ENCODE measurements around the gene TMEM165. TPM values are rescaled to one million over a fixed set of nuclear protein-coding genes. Genes with fewer than 3 reads are reported as not detected.
A peak's percentile ranks its signal among the peaks of the same experiment; 100 is the strongest.

The TMEM165 gene
- total RNA-seq, 2 donors from 2014 or later: 65.8 to 65.9 TPM

DNA sequence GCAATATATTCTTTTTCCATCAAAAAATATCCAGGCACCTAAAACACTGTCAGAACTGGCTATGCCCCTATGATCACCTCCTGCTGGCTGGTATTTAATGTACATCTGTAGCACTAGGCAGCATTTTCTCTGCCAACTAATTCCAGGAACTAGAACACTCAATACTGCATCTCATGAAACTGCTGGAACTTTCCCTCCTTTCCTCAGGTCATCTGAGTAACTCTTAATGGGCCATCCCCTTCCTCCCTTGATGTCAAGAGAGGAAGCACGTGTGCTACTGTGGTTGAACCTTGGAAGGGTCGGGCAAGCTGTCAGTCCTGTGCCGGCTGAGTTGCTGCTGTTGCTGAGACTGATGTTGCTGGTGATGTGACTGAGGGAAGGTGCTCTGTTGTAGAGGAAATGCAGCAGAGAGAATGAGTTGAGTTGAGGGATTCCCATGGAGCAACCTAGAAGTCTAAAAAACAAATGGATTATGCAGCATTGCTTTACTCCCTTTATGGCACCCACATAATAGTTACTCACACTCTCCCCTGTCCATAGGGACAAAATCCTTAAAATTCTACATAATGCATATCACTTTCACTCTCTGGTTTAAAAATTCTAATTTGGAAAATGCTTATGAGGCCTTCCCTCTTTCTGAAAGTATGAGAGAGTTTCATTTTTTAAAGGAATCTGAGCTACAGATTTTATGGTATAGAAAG, 39.5 kb downstream of the TMEM165 start:
- Mint-ChIP-seq H3K36me3 (ENCODE audit: insufficient read depth in 2 of 2) (peaks cover 0 to 10% of the 10 kb centered on the region in 2 donors), H3K27me3 (ENCODE audit: low read depth) (no peaks in the 10 kb centered on the region), H3K9me3 (no peaks in the 10 kb centered on the region), H3K27ac (peak overlapping the region; percentile 2), H3K4me1 (ENCODE audit: low read depth) (peaks cover 12% of the 10 kb centered on the region), H3K4me3 (no peak overlapping the region)
- DNase-seq (peak; percentile 35 to 42), ATAC-seq (replicated peaks in 1 of 2) (peak; percentile 93 to 96)

DNA sequence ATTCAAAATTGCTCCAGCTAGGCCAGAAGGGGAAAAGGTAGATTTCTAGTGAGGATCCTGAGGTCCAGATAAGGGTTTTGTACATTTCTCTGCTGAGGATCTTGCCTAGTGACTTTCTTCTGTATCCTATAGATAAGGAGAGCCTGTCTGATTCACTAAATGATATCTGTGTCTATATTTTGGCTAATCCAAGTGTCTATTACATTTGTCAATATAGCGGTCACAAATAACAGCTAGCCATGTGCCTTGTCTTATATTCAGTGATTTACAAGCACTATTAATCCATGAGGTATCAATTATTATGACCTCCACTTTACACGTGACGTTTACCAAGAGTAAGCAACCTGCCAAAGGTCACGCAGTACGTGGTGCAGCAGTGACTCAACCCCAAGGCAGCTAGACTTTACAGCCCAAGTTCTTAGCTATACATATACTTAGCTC, 41.6 kb downstream of the TMEM165 start:
- no peaks in the 10 kb centered on the region for H3K27me3 Mint-ChIP-seq (ENCODE audit: low read depth)
- H3K4me1 Mint-ChIP-seq (ENCODE audit: low read depth): peaks cover 12% of the 10 kb centered on the region
- H3K9me3 Mint-ChIP-seq: no peaks in the 10 kb centered on the region
- DNase-seq (no peak), ATAC-seq (replicated peaks in 1 of 2) (no peak)
- no peak overlapping the region for H3K4me3 Mint-ChIP-seq
- H3K27ac Mint-ChIP-seq: no peak overlapping the region
- H3K36me3 Mint-ChIP-seq (ENCODE audit: insufficient read depth in 2 of 2): peaks cover 4 to 16% of the 10 kb centered on the region in 2 donors

DNA sequence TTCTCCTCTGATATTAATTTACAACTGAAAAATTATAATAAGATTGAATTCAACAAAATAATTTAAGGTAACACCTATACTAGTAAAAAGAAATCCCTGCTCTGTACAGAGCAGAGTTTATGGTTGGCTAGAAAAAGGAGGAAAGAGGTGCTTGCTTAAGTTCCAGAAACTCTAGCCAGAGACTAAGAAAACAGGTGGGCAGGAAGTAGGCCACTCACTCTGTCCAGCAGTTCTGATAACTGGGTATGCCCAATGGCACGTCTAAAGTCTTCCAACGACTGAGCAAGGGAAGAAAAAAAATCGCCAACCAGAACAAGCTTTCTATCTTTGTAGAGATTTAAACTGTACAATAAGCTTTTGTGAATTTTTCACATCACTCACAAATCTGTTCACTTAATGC, 42.1 kb downstream of the TMEM165 start:
- Mint-ChIP-seq H3K27ac (no peak overlapping the region), H3K4me1 (ENCODE audit: low read depth) (peaks cover 12% of the 10 kb centered on the region), H3K9me3 (no peaks in the 10 kb centered on the region), H3K36me3 (ENCODE audit: insufficient read depth in 2 of 2) (peaks cover 4 to 16% of the 10 kb centered on the region in 2 donors), H3K4me3 (no peak overlapping the region), H3K27me3 (ENCODE audit: low read depth) (no peaks in the 10 kb centered on the region)
- no peak for ATAC-seq (replicated peaks in 1 of 2)
- no peak for DNase-seq

DNA sequence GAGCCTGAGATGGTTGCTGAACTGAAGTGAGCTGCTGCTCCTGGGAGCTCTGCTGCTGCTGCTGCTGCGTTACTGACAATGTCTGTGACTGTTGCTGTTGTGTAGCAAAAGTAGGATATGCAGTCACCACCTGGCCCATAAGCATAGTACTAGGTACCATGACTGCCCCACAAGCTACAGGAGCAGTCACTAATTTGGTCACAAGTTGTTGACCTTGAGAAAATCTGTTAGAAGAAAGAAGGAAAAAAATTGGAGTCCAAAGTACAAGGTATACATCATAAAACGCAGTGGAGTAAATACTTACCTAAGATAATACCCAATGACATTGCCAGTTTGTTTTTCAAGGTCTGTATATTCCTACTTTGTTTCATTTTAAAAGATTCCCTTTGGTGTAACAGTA, 42.6 kb downstream of the TMEM165 start:
- H3K4me3 Mint-ChIP-seq: no peak overlapping the region
- H3K9me3 Mint-ChIP-seq: no peaks in the 10 kb centered on the region
- ATAC-seq (replicated peaks in 1 of 2) (no peak), DNase-seq (no peak)
- H3K4me1 Mint-ChIP-seq (ENCODE audit: low read depth): peaks cover 12% of the 10 kb centered on the region
- H3K27ac Mint-ChIP-seq: peak overlapping the region; percentile 78
- H3K27me3 Mint-ChIP-seq (ENCODE audit: low read depth): no peaks in the 10 kb centered on the region
- H3K36me3 Mint-ChIP-seq (ENCODE audit: insufficient read depth in 2 of 2): peaks cover 4 to 16% of the 10 kb centered on the region in 2 donors

GRCh38 chr4:55439023-55439422, 43.3 kb downstream of the TMEM165 start:
- peaks cover 12% of the 10 kb centered on the region for H3K4me1 Mint-ChIP-seq (ENCODE audit: low read depth)
- H3K27me3 Mint-ChIP-seq (ENCODE audit: low read depth): no peaks in the 10 kb centered on the region
- no peak for DNase-seq
- no peak for ATAC-seq (replicated peaks in 1 of 2)
- H3K9me3 Mint-ChIP-seq: no peaks in the 10 kb centered on the region
- H3K27ac Mint-ChIP-seq: no peak overlapping the region
- H3K4me3 Mint-ChIP-seq: no peak overlapping the region
- peaks cover 4 to 16% of the 10 kb centered on the region in 2 donors for H3K36me3 Mint-ChIP-seq (ENCODE audit: insufficient read depth in 2 of 2)

DNA sequence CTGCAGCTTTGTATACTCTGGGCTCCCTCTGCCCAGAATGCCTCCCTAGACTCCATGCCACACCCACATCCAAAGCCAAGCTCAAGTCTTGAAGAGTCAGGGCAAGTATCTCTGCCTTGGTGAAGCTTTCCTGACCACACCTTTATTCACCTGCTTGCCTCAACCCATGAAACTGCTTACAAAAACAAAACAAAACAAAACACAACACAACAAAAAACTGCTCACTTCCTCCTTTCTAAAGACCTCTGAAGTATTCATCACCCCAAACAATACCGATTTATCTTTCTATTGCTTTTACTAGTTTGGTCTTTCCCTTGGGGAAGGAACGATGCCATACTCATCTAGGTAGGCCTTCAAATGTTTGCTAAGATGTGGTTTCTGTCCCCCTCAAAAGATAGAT, 45.0 kb downstream of the TMEM165 start:
- no peaks in the 10 kb centered on the region for H3K27me3 Mint-ChIP-seq (ENCODE audit: low read depth)
- H3K36me3 Mint-ChIP-seq (ENCODE audit: insufficient read depth in 2 of 2): peaks cover 4 to 14% of the 10 kb centered on the region in 2 donors
- peak overlapping the region; percentile 5 for H3K27ac Mint-ChIP-seq
- no peaks in the 10 kb centered on the region for H3K4me1 Mint-ChIP-seq (ENCODE audit: low read depth)
- no peak for ATAC-seq (replicated peaks in 1 of 2)
- H3K4me3 Mint-ChIP-seq: no peak overlapping the region
- no peaks in the 10 kb centered on the region for H3K9me3 Mint-ChIP-seq
- no peak for DNase-seq

GRCh38 chr4:55442541-55442940, 46.8 kb downstream of the TMEM165 start:
- H3K4me1 Mint-ChIP-seq (ENCODE audit: low read depth): no peaks in the 10 kb centered on the region
- peaks cover 4 to 14% of the 10 kb centered on the region in 2 donors for H3K36me3 Mint-ChIP-seq (ENCODE audit: insufficient read depth in 2 of 2)
- ATAC-seq (replicated peaks in 1 of 2) (no peak), DNase-seq (no peak)
- H3K4me3 Mint-ChIP-seq: no peak overlapping the region
- peak overlapping the region; percentile 61 for H3K27ac Mint-ChIP-seq
- H3K27me3 Mint-ChIP-seq (ENCODE audit: low read depth): no peaks in the 10 kb centered on the region
- no peaks in the 10 kb centered on the region for H3K9me3 Mint-ChIP-seq

DNA sequence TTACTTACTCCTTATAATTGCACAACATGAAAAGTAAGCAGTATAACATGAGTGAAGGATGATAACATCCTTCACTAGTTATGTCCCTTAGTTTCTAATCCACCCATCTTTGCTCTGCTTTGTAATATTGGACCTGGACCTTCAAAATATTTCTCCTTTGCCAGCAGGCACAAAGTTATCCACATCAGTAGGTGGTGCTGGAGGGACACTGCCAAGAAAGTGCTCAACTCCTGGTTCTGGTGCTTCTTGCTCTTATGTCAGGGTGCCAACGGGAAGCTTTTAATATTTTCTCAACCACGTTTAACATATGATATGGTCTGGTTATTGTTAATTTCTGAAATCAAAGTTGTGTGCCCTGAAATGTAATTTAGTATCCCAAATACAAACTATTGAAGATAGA, 49.1 kb downstream of the TMEM165 start:
- no peak overlapping the region for H3K4me3 Mint-ChIP-seq
- H3K27me3 Mint-ChIP-seq (ENCODE audit: low read depth): no peaks in the 10 kb centered on the region
- H3K9me3 Mint-ChIP-seq: no peaks in the 10 kb centered on the region
- peaks cover 5% of the 10 kb centered on the region for H3K4me1 Mint-ChIP-seq (ENCODE audit: low read depth)
- H3K36me3 Mint-ChIP-seq (ENCODE audit: insufficient read depth in 2 of 2): peaks cover 4 to 13% of the 10 kb centered on the region in 2 donors
- no peak overlapping the region for H3K27ac Mint-ChIP-seq
- ATAC-seq (replicated peaks in 1 of 2) (no peak), DNase-seq (no peak)

DNA sequence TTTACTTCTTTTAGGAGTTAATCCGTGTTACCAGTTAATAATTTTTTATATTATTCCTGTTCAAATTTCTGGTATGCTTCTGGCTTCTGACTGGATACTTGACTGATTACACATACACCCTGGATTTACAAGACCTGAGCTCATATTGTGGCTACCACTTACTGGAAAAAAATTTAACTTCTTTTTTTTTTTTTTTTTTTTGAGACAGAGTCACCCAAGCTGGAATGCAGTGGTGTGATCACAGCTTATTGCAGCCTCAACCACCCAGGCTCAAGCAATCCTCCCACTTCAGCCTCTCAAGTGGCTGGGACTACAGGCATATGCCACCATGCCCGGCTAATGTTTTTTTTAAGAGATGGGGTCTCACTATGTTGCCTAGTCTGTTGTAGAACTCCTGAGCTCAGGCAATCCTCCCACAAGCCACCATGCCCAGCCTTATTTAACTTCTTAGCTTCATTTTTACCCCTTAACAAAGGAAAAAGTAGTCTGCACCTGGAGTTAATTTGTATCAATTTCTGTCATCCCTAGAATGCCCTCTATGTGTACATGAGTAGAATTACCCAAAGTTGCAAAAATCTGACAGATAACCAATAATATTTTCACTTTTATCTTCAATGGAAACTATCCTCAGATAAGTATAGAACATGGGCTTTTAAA, 50.3 kb downstream of the TMEM165 start:
- Mint-ChIP-seq H3K4me3 (no peak overlapping the region), H3K27me3 (ENCODE audit: low read depth) (no peaks in the 10 kb centered on the region), H3K36me3 (ENCODE audit: insufficient read depth in 2 of 2) (peaks cover 0 to 10% of the 10 kb centered on the region in 2 donors), H3K4me1 (ENCODE audit: low read depth) (peaks cover 5% of the 10 kb centered on the region), H3K9me3 (no peaks in the 10 kb centered on the region), H3K27ac (no peak overlapping the region)
- ATAC-seq (replicated peaks in 1 of 2): no peak
- DNase-seq: no peak

- no peak for ATAC-seq (replicated peaks in 1 of 2)
- Mint-ChIP-seq H3K36me3 (ENCODE audit: insufficient read depth in 2 of 2) (peaks cover 0 to 10% of the 10 kb centered on the region in 2 donors), H3K27me3 (ENCODE audit: low read depth) (no peaks in the 10 kb centered on the region), H3K4me1 (ENCODE audit: low read depth) (peaks cover 5% of the 10 kb centered on the region), H3K9me3 (no peaks in the 10 kb centered on the region), H3K27ac (no peak overlapping the region), H3K4me3 (no peak overlapping the region)
- no peak for DNase-seq
Measured at GRCh38 chr4:55446578-55446922, 50.8 kb downstream of the TMEM165 start.

- DNase-seq (no peak), ATAC-seq (replicated peaks in 1 of 2) (no peak)
- no peaks in the 10 kb centered on the region for H3K27me3 Mint-ChIP-seq (ENCODE audit: low read depth)
- peaks cover 5% of the 10 kb centered on the region for H3K4me1 Mint-ChIP-seq (ENCODE audit: low read depth)
- peaks cover 0 to 16% of the 10 kb centered on the region in 2 donors for H3K36me3 Mint-ChIP-seq (ENCODE audit: insufficient read depth in 2 of 2)
- H3K27ac Mint-ChIP-seq: no peak overlapping the region
- H3K9me3 Mint-ChIP-seq: no peaks in the 10 kb centered on the region
- H3K4me3 Mint-ChIP-seq: no peak overlapping the region
Measured at GRCh38 chr4:55447108-55447708, 51.5 kb downstream of the TMEM165 start.

DNA sequence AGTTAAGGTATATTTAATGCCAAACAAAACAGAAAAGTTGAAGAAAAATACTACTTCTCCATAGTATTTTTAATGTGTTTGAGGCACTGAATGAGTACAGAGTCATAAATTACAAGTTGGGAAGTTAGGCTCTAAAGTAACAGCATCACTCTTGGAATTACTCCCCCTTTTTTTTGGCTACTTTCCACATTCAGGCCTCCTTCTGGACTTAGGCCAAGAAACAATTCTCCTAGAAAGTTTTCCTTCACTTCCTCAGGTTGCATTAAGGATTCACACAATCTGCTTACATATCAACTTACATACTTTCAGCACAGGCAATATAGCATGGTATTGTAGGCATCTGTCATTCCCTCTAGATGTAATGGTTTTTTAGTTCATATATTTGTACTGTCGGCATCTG, 52.1 kb downstream of the TMEM165 start:
- Mint-ChIP-seq H3K36me3 (ENCODE audit: insufficient read depth in 2 of 2) (peaks cover 0 to 16% of the 10 kb centered on the region in 2 donors), H3K27me3 (ENCODE audit: low read depth) (no peaks in the 10 kb centered on the region), H3K9me3 (no peaks in the 10 kb centered on the region), H3K4me3 (no peak overlapping the region), H3K4me1 (ENCODE audit: low read depth) (peaks cover 5% of the 10 kb centered on the region), H3K27ac (no peak overlapping the region)
- ATAC-seq (replicated peaks in 1 of 2) (no peak), DNase-seq (no peak)

DNA sequence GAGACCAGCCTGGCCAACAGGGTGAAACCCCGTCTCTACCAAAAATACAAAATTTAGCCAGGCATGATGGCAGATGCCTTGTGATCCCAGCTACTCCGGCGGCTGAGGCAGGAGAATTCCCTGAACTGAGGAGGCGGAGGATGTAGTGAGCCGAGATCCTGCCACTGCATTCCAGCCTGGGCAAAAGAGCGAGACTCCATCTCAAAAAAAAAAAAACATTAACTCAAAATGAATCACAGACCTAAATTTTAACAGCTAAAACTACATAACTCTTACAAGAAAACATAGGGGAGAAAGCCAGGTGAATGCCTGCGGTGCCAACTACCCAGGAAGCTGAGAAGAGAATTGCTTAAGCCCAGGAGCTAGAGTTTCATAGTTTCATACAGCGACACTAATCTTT, 54.8 kb downstream of the TMEM165 start:
- no peaks in the 10 kb centered on the region for H3K27me3 Mint-ChIP-seq (ENCODE audit: low read depth)
- no peak overlapping the region for H3K27ac Mint-ChIP-seq
- H3K4me1 Mint-ChIP-seq (ENCODE audit: low read depth): peaks cover 5% of the 10 kb centered on the region
- H3K4me3 Mint-ChIP-seq: no peak overlapping the region
- no peak for DNase-seq
- peaks cover 0 to 16% of the 10 kb centered on the region in 2 donors for H3K36me3 Mint-ChIP-seq (ENCODE audit: insufficient read depth in 2 of 2)
- H3K9me3 Mint-ChIP-seq: no peaks in the 10 kb centered on the region
- no peak for ATAC-seq (replicated peaks in 1 of 2)
